Stimulated activated CD8-positive, alpha-beta memory T cell treated with anti-CD3 and anti-CD28 coated beads, Interleukin-4, amount 100 ng/mL, for 1 hour (primary cell): ENCODE data around the gene CHST9.
"Not testable (repeated sequence)": the region's sequence is repeated elsewhere in the genome, so short reads cannot be mapped to it uniquely, and the experiment has no call there.

Source experiments
- DNase-seq, 2 donors: peaks; one replicate each; pipeline ENCODE4 v3.0.0-alpha.2; 2020; ENCODE audit warnings: low read depth in 2 of 2, low spot score in 1 of 2

CHST9 gene

GRCh38 chr18:27104743-27105142 lies 80.4 kb downstream of the CHST9 start:
- DNase-seq, result no peak

- DNase-seq, result no peak
These were observed 90.5 kb downstream of the CHST9 start for GRCh38 chr18:27094621-27095020.

- DNase-seq, result not testable (repeated sequence)
These were observed 91.8 kb downstream of the CHST9 start for GRCh38 chr18:27093290-27093689.

- DNase-seq, result no peak
These were observed 103.4 kb downstream of the CHST9 start for GRCh38 chr18:27081701-27082100.

DNA sequence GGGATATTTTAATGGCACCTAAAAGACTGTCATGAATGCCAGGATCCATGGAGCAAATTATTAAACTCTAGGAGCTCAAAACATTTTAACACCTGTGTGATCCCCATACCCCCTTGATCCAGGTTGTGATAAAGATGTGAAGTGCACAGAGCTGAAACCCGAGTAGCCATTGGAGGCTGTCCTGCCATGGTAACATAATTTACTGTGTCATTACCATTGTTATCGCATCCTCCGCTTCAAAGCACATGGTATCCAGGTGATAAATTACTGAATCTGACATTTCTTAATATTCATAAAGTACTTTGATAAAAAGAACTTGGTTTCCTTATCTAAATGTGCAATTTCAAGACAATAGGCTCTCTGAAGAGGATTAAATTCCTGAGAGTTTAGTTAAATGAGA lies 109.3 kb downstream of the CHST9 start:
- DNase-seq, result no peak

DNA sequence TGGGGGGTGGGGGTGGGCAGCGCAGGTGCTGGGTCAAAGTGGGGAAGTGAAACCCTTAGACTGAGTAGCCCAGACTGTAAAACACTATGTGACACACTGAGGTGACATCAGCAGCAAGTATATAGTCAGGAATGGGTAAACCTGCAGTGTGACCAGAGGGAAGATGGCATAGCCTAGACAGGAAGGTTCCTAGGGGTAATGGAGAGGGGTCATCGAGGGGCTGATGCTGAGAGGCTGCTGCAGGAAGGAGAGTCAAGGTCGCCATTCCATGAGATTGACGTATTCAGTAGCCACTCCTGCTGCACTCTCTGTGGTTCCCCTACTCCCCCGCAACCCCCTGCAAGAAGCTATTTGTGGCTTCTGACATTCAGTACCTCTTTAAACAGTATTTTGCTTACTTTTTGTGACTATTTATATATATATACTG lies 111.7 kb downstream of the CHST9 start:
- no peak for DNase-seq

DNA sequence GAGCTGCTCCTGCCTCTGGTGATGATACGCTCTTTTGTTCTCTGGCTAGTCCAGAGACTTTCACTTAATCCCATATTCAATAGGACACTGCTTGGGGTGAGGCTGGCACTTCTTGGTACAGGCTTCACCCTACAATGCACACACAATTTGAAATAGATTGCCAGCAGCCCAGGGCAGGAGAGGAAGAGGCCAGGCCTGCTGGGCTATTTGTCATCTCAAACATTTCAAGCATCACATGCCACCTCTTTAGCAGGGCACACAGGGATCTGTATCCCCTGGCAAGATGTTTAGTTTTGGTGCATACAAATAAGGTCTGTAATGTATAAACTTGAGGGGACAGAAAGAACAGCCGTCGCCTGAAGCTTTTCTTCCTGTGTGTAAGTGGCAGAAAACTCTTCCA lies 120.4 kb downstream of the CHST9 start:
- DNase-seq, result no peak

DNA sequence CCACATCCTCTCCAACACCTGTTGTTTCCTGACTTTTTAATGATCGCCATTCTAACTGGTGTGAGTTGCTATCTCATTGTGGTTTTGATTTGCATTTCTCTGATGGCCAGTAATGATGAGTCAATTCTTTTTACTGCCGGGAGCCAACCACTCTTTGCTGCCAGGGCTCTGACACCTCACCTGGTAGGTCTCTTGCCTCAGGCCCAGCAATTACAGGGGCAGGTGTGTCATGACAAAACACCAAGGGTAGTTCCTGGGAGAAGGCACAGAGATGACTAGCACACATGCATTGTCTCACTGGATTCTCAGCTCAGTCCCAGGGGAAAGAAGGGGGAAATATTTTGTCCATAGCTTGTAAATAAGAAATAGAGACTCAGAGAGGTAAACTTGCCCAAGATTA lies 122.3 kb downstream of the CHST9 start:
- no peak for DNase-seq

DNA sequence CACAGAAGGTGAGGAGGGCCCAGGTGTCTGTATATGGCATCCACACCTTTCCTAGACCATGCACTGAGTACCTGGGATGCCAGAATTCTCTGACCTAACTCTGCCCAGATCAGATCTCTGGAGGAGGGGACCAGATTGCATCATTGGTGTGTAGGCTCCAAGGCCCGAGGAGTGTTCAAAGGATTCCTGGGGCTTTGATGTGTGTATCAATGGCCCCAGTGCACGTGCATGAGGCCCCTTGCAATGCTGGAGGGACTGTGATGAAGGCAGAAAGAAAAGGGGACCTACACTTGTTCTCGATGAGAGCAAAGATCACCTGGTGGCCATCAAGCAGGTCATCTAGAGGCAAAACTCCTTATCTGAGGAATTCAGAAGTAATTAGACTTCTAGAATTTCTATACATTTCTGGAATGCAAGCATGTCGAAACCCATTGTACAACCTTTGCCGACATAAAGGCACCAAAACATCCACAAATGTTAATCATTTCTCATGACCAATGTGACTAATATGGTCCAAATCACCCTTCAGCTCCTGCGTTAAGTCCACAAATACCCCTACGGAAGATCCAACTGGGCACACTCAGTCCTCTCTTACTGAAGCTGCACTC lies 123.5 kb downstream of the CHST9 start:
- DNase-seq, result no peak

DNA sequence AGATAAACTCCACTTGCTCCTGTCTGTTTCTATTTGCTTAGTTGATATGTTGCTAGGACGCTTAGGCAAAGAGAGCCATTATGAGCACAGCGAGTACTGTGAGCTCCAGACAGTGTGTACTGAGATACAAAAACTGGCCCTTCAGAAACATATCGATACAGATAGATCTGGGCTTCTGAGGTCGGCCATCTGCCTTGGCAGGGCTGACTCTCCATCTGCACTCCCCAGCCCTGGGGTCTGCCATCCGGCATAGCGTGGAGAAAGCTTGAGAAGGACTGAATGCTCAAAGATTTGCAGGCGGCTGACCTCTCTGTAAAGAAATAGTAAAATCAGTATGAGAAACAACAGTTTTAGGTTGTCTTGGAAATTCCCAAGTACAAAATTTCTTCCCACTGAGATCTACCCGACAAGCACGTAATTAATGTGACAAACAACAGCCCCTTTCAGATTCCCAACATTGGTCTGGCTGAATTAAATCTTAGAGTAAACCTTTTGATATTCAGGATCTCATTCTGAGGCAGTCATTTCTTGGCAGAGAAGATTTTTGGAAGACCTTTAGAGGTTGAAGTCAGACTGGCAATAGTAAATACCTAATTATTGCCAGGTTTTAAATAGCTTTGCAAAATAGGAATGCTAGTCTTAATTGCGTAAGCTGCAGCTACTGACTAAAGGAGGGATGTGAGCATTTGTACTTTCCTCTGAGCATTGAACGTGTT lies 127.4 kb downstream of the CHST9 start:
- DNase-seq, result no peak

GRCh38 chr18:27054926-27055325 lies 130.2 kb downstream of the CHST9 start:
- no peak for DNase-seq

DNA sequence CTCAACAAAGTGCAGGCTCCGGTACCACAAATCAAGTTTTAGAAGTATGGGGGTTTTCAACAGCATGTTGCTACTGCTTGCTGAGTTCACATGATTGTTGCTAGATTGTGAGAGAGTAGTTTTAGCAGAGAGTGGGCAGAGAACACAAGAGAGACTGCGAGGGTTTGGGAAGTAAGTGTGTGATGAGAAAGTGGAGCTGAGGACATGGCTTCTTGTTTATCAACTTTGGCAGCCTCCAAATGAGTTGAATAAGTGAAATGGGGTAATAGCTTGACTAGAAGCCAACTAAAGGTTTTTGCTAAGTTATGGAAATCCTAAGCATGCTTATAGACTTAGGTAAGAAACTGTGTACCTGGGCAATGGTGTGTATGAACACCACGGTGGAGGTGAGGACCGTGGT lies 135.1 kb downstream of the CHST9 start:
- DNase-seq, result no peak

- no peak for DNase-seq
These were observed 139.8 kb downstream of the CHST9 start for GRCh38 chr18:27045342-27045741.

DNA sequence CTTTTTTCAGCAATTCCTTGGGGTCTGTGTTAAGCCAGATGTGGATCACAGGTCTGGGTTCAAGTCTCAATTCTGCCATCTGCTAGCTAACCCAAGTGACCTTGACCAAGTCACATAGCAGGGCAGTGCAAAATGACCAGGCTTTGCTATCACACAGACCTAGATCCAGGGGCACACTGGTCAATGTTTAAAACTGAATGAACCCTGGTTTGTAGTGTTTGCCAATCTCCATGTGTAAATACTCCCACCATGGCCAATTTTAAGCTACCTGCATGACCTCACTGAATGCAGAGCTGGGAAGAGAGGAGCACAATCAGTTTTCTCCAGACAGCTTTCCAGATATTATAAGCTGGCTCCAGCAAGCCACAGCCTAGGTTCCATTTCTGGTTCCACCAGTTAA lies 142.9 kb downstream of the CHST9 start:
- DNase-seq, result no peak

- DNase-seq, result no peak
These were observed 144.3 kb downstream of the CHST9 start for GRCh38 chr18:27040796-27041195.

GRCh38 chr18:27033722-27034121 lies 151.4 kb downstream of the CHST9 start:
- DNase-seq, result no peak

- no peak for DNase-seq
These were observed 154.7 kb downstream of the CHST9 start for GRCh38 chr18:27030421-27030820.

GRCh38 chr18:27022477-27022876 lies 162.6 kb downstream of the CHST9 start:
- no peak for DNase-seq

DNA sequence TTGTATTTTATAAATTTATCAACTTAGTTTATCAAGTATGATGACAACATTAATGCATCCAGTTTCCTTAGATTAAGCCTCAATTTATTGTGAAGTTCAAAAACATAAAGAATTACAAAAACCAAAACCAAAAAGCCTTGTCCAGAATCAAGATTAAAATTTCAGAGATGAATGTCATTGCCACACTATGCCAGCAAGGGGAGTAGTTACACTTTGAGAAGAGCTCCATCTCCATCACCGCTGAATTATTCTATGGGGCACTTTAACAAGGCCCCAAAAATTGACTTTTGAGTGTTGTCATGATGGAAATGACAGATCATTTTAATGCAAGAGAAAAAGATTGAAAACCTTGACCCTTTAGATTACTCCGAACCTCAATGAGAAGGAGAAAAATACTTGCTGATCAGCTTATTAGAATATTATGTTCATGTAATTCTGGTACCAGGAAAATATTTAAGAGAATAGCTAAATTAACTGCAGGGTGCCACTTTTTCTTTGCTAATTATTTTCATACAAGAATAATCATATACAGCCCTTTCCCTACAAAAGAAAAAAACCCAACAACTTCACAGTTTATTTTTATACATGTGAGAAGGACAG lies 167.1 kb downstream of the CHST9 start:
- no peak for DNase-seq

GRCh38 chr18:27014841-27015240 lies 170.3 kb downstream of the CHST9 start:
- DNase-seq, result no peak

DNA sequence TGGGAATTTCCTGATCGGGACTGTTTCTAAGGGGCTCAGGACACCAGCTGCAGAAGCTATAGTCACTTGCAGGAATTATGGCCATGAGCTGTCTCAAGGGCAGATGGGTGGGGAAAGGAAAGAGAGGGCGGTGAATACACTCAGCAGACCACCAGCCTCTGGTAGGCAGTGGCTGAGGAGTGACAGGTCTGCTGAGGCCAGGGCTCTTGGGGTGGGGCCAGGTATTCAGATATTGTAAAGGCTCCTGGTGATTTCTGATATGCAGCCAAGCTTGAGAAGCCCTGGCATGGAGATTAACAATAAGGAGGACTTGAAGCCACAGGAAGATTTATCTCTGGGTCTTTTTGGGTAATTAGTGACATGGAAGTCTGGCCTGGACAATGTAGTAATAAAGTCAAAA lies 174.3 kb downstream of the CHST9 start:
- no peak for DNase-seq

GRCh38 chr18:27009293-27009692 lies 175.8 kb downstream of the CHST9 start:
- no peak for DNase-seq

DNA sequence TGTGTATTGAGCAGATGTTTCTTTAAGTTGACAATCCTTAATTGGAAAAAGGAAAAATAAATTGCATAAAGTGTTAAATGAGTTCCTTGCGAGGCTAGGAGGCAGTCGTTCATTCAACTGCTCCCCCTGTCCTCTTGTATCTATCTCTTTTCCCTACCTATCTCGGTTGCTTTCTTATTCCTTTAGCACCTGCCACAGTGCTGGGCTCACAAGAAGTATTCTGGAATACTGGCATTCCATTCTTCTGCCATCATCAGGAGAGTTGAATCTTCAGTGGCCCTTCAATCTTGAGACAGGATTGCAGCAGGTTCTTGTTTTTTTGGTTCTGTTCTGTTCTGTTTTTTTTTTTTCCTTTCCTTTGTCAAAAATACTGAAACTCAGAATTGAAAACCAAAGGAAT lies 176.5 kb downstream of the CHST9 start:
- no peak for DNase-seq
